SK-N-SH (cell line): ENCODE data around the gene PCBP3.

Experiments
- CTCF ChIP-seq: fragments of 200-600 bp; sonication (generic); IDR thresholded peaks from 2 replicates; pipeline ENCODE4 v1.6.1; 2017; ENCODE audit warnings: antibody characterized with exemption, mild to moderate bottlenecking, moderate library complexity
- MAX ChIP-seq: IDR thresholded peaks from 2 replicates; pipeline ENCODE4 v1.4.0; 2012; ENCODE audit warnings: low read depth
- YY1 ChIP-seq: IDR thresholded peaks from 2 replicates; pipeline ENCODE4 v1.4.0; 2012; ENCODE audit warnings: low read depth, mild to moderate bottlenecking

- TF ChIP-seq YY1 (no peak), CTCF (no peak), MAX (no peak)
Measured at GRCh38 chr21:45947296-45947695, 303.8 kb downstream of the PCBP3 start.
